ENCODE data around the gene SPOUT1.
"Not testable (repeated sequence)": the region's sequence is repeated elsewhere in the genome, so short reads cannot be mapped to it uniquely, and the experiment has no call there.

- TF ChIP-seq, protein P1, sequence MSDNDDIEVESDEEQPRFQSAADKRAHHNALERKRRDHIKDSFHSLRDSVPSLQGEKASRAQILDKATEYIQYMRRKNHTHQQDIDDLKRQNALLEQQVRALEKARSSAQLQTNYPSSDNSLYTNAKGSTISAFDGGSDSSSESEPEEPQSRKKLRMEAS (IDR thresholded peaks at IDR 0.05) = not testable (repeated sequence)
- TF ChIP-seq POLR2A (IDR thresholded peaks at IDR 0.05; ENCODE audit: borderline replicate concordance, extremely low read depth, insufficient read depth, insufficient read length); EZH2phosphoT487 (IDR thresholded peaks at IDR 0.05; ENCODE audit: borderline replicate concordance): not testable (repeated sequence)
Measured at GRCh38 chr9:128852646-128853045, 23.1 kb upstream of the SPOUT1 start.

Data from HCT116 (cell line).